SK-N-SH (cell line): ENCODE results near the gene ZXDC. TPM values are rescaled to one million over a fixed set of nuclear protein-coding genes. Genes with fewer than 3 reads are reported as not detected.

Experiments used
- CTCF ChIA-PET: fragments of 300-600, 350-600 bp; formaldehyde crosslinking; extraction: SDS; loops from one replicate; lab custom pipeline; 2021; lab: Yijun Ruan, JAX
- POLR2A ChIA-PET: fragments of 350-600 bp; sonication (Branson Sonifier 250); formaldehyde crosslinking; extraction: SDS; loops from one replicate; lab custom pipeline; 2020; ENCODE audit warnings: antibody characterized with exemption, inconsistent platforms; lab: Yijun Ruan, JAX
- DNase-seq: peaks from one replicate; pipeline ENCODE4 v3.0.0; 2012
- H2AFZ ChIP-seq: fragments of 200-600 bp; sonication (generic); 2 replicates; pipeline ENCODE4 v1.8.1; 2016; ENCODE audit warnings: antibody characterized with exemption, mild to moderate bottlenecking, low read depth
- H3F3A ChIP-seq: fragments of 200-600 bp; sonication (generic); replicated peaks from 2 replicates; pipeline ENCODE3; 2016; ENCODE audit warnings: antibody characterized with exemption, mild to moderate bottlenecking; ENCODE audit not compliant: insufficient read depth
- H3K27ac ChIP-seq, 2 experiments: fragments of 200-500 bp in 1 of 2; fragments of 200-600 bp in 1 of 2; sonication (Bioruptor generic) in 1 of 2; sonication (generic), shearing (Covaris generic) in 1 of 2; 2 replicates each; pipeline versions ENCODE4 v1.5.1 to v1.6.1; 2014 to 2016; ENCODE audit warnings: low read depth in 2 of 2, inconsistent platforms in 1 of 2, low read length in 1 of 2, mild to moderate bottlenecking in 1 of 2, mixed read lengths in 1 of 2
- H3K27me3 ChIP-seq: fragments of 200-600 bp; sonication (generic), shearing (Covaris generic); 2 replicates; pipeline ENCODE4 v1.6.1; 2016; ENCODE audit warnings: mixed run types; ENCODE audit not compliant: insufficient read depth
- H3K36me3 ChIP-seq, 2 experiments: fragments of 200-500 bp in 1 of 2; fragments of 200-600 bp in 1 of 2; sonication (Bioruptor generic) in 1 of 2; sonication (generic) in 1 of 2; replicated peaks in 1 of 2; 2 replicates each; pipeline versions ENCODE3 to v1.5.1; 2014 to 2016; ENCODE audit warnings: low read length in 1 of 2, mild to moderate bottlenecking in 1 of 2; ENCODE audit not compliant: insufficient read depth in 2 of 2, control insufficient read depth in 1 of 2
- H3K4me1 ChIP-seq, 2 experiments: fragments of 200-500 bp in 1 of 2; fragments of 200-600 bp in 1 of 2; sonication (Bioruptor generic) in 1 of 2; sonication (generic), shearing (Covaris generic) in 1 of 2; 2 replicates each; pipeline versions ENCODE4 v1.5.1 to v1.6.1; 2014 to 2016; ENCODE audit warnings: low read depth in 1 of 2, low read length in 1 of 2, mixed run types in 1 of 2; ENCODE audit not compliant: insufficient read depth in 2 of 2, control insufficient read depth in 1 of 2
- H3K4me2 ChIP-seq: fragments of 200-600 bp; sonication (generic), shearing (Covaris generic); 2 replicates; pipeline ENCODE4 v1.6.1; 2017; ENCODE audit warnings: mixed run types
- H3K4me3 ChIP-seq, 2 experiments: fragments of 200-500 bp in 1 of 2; fragments of 200-600 bp in 1 of 2; sonication (Bioruptor generic) in 1 of 2; sonication (generic), shearing (Covaris generic) in 1 of 2; 2 replicates each; pipeline versions ENCODE4 v1.5.1 to v1.8.1; 2014 to 2016; ENCODE audit warnings: low read depth in 2 of 2, inconsistent platforms in 1 of 2, low read length in 1 of 2, mild to moderate bottlenecking in 1 of 2, mixed read lengths in 1 of 2, moderate library complexity in 1 of 2
- H3K79me2 ChIP-seq: fragments of 200-600 bp; sonication (generic); 2 replicates; pipeline ENCODE4 v1.8.1; 2017; ENCODE audit warnings: mild to moderate bottlenecking; ENCODE audit not compliant: insufficient read depth
- H3K9ac ChIP-seq: fragments of 200-600 bp; sonication (generic); 2 replicates; pipeline ENCODE4 v1.6.1; 2017; ENCODE audit warnings: mixed run types
- H3K9me2 ChIP-seq: fragments of 200-600 bp; sonication (generic); 2 replicates; pipeline ENCODE4 v1.6.1; 2017; ENCODE audit warnings: mixed run types
- H3K9me3 ChIP-seq: fragments of 200-600 bp; sonication (generic); 2 replicates; pipeline ENCODE4 v1.6.1; 2017; ENCODE audit warnings: mixed run types, mild to moderate bottlenecking, moderate library complexity
- H4K20me1 ChIP-seq: fragments of 200-600 bp; sonication (generic); 2 replicates; pipeline ENCODE4 v1.6.1; 2017; ENCODE audit warnings: mild to moderate bottlenecking, mixed run types; ENCODE audit not compliant: insufficient read depth
- CHD2 ChIP-seq: fragments of 150-350 bp; IDR thresholded peaks from 2 replicates; pipeline ENCODE4 v1.6.1; 2018; ENCODE audit warnings: low read length; ENCODE audit not compliant: partially characterized antibody
- EP300 ChIP-seq, 2 experiments: IDR thresholded peaks; 2 replicates each; pipeline versions ENCODE4 v1.4.0 to v1.6.1; 2012; ENCODE audit warnings: borderline replicate concordance in 1 of 2, low read depth in 1 of 2, low read length in 1 of 2
- EZH2phosphoT487 ChIP-seq: fragments of 200-600 bp; sonication (generic); IDR thresholded peaks from 2 replicates; pipeline ENCODE4 v1.6.1; 2017; ENCODE audit warnings: low read depth, mixed run types, mild to moderate bottlenecking, antibody characterized with exemption, moderate library complexity, borderline replicate concordance
- FOSL2 ChIP-seq: IDR thresholded peaks from 2 replicates; pipeline ENCODE4 v1.4.0; 2012; ENCODE audit warnings: low read depth, mild to moderate bottlenecking, moderate library complexity, borderline replicate concordance
- FOXM1 ChIP-seq: IDR thresholded peaks from 2 replicates; pipeline ENCODE4 v1.4.0; 2012; ENCODE audit warnings: low read depth, mild to moderate bottlenecking
- GABPA ChIP-seq: IDR thresholded peaks from 2 replicates; pipeline ENCODE4 v1.4.0; 2012; ENCODE audit warnings: low read depth, mild to moderate bottlenecking
- JUND ChIP-seq: IDR thresholded peaks from 2 replicates; pipeline ENCODE4 v1.4.0; 2012
- MEF2A ChIP-seq: IDR thresholded peaks from 2 replicates; pipeline ENCODE4 v1.4.0; 2012; ENCODE audit warnings: low read depth, borderline replicate concordance
- NFIC ChIP-seq: IDR thresholded peaks from 2 replicates; pipeline ENCODE4 v1.4.0; 2012; ENCODE audit warnings: borderline replicate concordance
- NRF1 ChIP-seq: IDR thresholded peaks from 2 replicates; pipeline ENCODE4 v1.6.1; 2012; ENCODE audit warnings: low read depth, mild to moderate bottlenecking, low read length
- POLR2AphosphoS5 ChIP-seq: IDR thresholded peaks from 2 replicates; pipeline ENCODE4 v1.6.1; 2012; ENCODE audit warnings: low read depth, low read length
- RCOR1 ChIP-seq: fragments of 150-350 bp; IDR thresholded peaks from 2 replicates; pipeline ENCODE4 v1.6.1; 2017; ENCODE audit warnings: antibody characterized with exemption, low read length
- RXRA ChIP-seq: IDR thresholded peaks from 2 replicates; pipeline ENCODE4 v1.4.0; 2012; ENCODE audit warnings: low read depth, mild to moderate bottlenecking, borderline replicate concordance
- TEAD4 ChIP-seq: IDR thresholded peaks from 2 replicates; pipeline ENCODE4 v1.4.0; 2012; ENCODE audit warnings: mild to moderate bottlenecking, borderline replicate concordance; ENCODE audit not compliant: insufficient read depth
- WGBS: methylation state at CpG from one replicate; pipeline ENCODE4 v1.1.6; 2017; ENCODE audit warnings: low lambda C conversion rate; 5-methylcytosine and 5-hydroxymethylcytosine counted together
- polyA plus RNA-seq, 3 experiments: library from polyadenylated mRNA; depleted of rRNA; stranded (reverse); fragments of >200 nt; gene quantifications; 2 replicates each; pipeline ENCODE4 v1.2.3, GENCODE V29; 2012
- TF ChIP-seq, protein P1 (sequence below): fragments of 150-350 bp; IDR thresholded peaks from 2 replicates; pipeline ENCODE4 v1.6.1; 2017; ENCODE audit warnings: antibody characterized with exemption, low read length, low read depth, borderline replicate concordance
- TF ChIP-seq, protein P2 (sequence below): IDR thresholded peaks from 2 replicates; pipeline ENCODE4; 2012
- TF ChIP-seq, protein P3 (sequence below): IDR thresholded peaks from 2 replicates; pipeline ENCODE4 v1.4.0; 2012; ENCODE audit warnings: low read depth, borderline replicate concordance

The ZXDC gene
- polyA plus RNA-seq, 1 of the 3 experiments (the other 2 are of a cell fraction), result 8.5 TPM

- Histone ChIP-seq H3K27ac (no peak overlapping the region), H3K36me3 (no peaks in the 10 kb centered on the region), H3F3A (no peaks in the 10 kb centered on the region), H3K9me2 (no peaks in the 10 kb centered on the region), H3K4me1 (peaks cover 0 to 6% of the 10 kb centered on the region in 2 experiments; a peak in 1 of 4 replicates), H3K9ac (no peak overlapping the region), H4K20me1 (no peaks in the 10 kb centered on the region), H2AFZ (no peak overlapping the region), H3K9me3 (no peaks in the 10 kb centered on the region), H3K27me3 (peaks cover 20% of the 10 kb centered on the region; the same call in 1 of the 2 replicates), H3K4me3 (no peak overlapping the region), H3K79me2 (no peaks in the 10 kb centered on the region), H3K4me2 (no peak overlapping the region)
- TF ChIP-seq NFIC (no peak), MEF2A (no peak)
- POLR2A ChIA-PET, result no interaction called here
- 52% methylated on average over 12 of the region's 15 CpGs for WGBS
- CTCF ChIA-PET, result interaction anchor here (0.9 to 1.8 kb wide), 4 partner anchors 10 to 69 kb away, joined by 4 to 7 read pairs (median 4); partner anchors contain the start of genes CFAP100 and ZXDC
- peak; percentile 9 for DNase-seq
Observed at GRCh38 chr3:126406389-126407296, 69.0 kb downstream of the ZXDC start.

- WGBS, result 64% methylated on average over 12 of the region's 12 CpGs
- Histone ChIP-seq H3F3A (no peaks in the 10 kb centered on the region), H3K27ac (no peak overlapping the region)
Observed at GRCh38 chr3:126402666-126403302, 72.9 kb downstream of the ZXDC start.

GRCh38 chr3:126402178-126402577 lies 73.5 kb downstream of the ZXDC start:
- WGBS, result 51% methylated on average over 6 of the region's 6 CpGs
- TF ChIP-seq NRF1, result no peak
- TF ChIP-seq JUND, result no peak
- no peak for TF ChIP-seq TEAD4
- TF ChIP-seq, protein P1, sequence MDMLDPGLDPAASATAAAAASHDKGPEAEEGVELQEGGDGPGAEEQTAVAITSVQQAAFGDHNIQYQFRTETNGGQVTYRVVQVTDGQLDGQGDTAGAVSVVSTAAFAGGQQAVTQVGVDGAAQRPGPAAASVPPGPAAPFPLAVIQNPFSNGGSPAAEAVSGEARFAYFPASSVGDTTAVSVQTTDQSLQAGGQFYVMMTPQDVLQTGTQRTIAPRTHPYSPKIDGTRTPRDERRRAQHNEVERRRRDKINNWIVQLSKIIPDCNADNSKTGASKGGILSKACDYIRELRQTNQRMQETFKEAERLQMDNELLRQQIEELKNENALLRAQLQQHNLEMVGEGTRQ, result no peak
- TF ChIP-seq, protein P2, sequence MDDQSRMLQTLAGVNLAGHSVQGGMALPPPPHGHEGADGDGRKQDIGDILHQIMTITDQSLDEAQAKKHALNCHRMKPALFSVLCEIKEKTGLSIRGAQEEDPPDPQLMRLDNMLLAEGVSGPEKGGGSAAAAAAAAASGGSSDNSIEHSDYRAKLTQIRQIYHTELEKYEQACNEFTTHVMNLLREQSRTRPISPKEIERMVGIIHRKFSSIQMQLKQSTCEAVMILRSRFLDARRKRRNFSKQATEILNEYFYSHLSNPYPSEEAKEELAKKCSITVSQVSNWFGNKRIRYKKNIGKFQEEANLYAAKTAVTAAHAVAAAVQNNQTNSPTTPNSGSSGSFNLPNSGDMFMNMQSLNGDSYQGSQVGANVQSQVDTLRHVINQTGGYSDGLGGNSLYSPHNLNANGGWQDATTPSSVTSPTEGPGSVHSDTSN, result no peak
- TF ChIP-seq POLR2AphosphoS5, result no peak
- TF ChIP-seq EP300 (IDR thresholded peaks at IDR 0.05; ENCODE audit: borderline replicate concordance in 1 of 2, low read depth in 1 of 2, low read length in 1 of 2), result no peak
- TF ChIP-seq, protein P3, sequence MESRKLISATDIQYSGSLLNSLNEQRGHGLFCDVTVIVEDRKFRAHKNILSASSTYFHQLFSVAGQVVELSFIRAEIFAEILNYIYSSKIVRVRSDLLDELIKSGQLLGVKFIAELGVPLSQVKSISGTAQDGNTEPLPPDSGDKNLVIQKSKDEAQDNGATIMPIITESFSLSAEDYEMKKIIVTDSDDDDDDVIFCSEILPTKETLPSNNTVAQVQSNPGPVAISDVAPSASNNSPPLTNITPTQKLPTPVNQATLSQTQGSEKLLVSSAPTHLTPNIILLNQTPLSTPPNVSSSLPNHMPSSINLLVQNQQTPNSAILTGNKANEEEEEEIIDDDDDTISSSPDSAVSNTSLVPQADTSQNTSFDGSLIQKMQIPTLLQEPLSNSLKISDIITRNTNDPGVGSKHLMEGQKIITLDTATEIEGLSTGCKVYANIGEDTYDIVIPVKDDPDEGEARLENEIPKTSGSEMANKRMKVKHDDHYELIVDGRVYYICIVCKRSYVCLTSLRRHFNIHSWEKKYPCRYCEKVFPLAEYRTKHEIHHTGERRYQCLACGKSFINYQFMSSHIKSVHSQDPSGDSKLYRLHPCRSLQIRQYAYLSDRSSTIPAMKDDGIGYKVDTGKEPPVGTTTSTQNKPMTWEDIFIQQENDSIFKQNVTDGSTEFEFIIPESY, result no peak
- TF ChIP-seq CHD2, result no peak
- no peak for TF ChIP-seq EZH2phosphoT487
- no peak for TF ChIP-seq GABPA

More at GRCh38 chr3:126402666-126403302, 72.9 kb downstream of the ZXDC start:
- Histone ChIP-seq H2AFZ (no peak overlapping the region), H4K20me1 (no peaks in the 10 kb centered on the region), H3K36me3 (no peaks in the 10 kb centered on the region), H3K4me1 (peaks cover 0 to 4% of the 10 kb centered on the region in 2 experiments; a peak in 1 of 4 replicates), H3K9ac (no peak overlapping the region), H3K79me2 (no peaks in the 10 kb centered on the region), H3K9me3 (no peaks in the 10 kb centered on the region), H3K9me2 (no peaks in the 10 kb centered on the region), H3K27me3 (peaks cover 15% of the 10 kb centered on the region), H3K4me3 (no peak overlapping the region), H3K4me2 (no peak overlapping the region)
- CTCF ChIA-PET, result interaction anchor here (1.1 kb wide), 1 partner anchor 13 kb away, joined by 3 read pairs; no protein-coding TSS in a partner anchor
- TF ChIP-seq NFIC (no peak), RCOR1 (no peak), NRF1 (no peak), FOSL2 (no peak), FOXM1 (no peak), RXRA (no peak)
- POLR2A ChIA-PET, result no interaction called here
- DNase-seq, result no peak

More at GRCh38 chr3:126402178-126402577, 73.5 kb downstream of the ZXDC start:
- H3K79me2 ChIP-seq, result no peaks in the 10 kb centered on the region
- H3K9me3 ChIP-seq, result no peaks in the 10 kb centered on the region
- no peak overlapping the region for H3K27ac ChIP-seq
- no peak overlapping the region for H3K4me2 ChIP-seq
- no peak for DNase-seq
- H3K9ac ChIP-seq, result no peak overlapping the region
- H3K27me3 ChIP-seq, result peaks cover 12% of the 10 kb centered on the region
- no peak overlapping the region for H2AFZ ChIP-seq
- ChIA-PET CTCF (interaction anchor here (0.6 to 0.7 kb wide), 2 partner anchors 13 to 269 kb away, joined by 3 read pairs; no protein-coding TSS in a partner anchor), POLR2A (no interaction called here)
- H3K4me1 ChIP-seq, result no peaks in the 10 kb centered on the region
- no peaks in the 10 kb centered on the region for H3F3A ChIP-seq
- no peaks in the 10 kb centered on the region for H4K20me1 ChIP-seq
- H3K9me2 ChIP-seq, result no peaks in the 10 kb centered on the region
- H3K4me3 ChIP-seq, result no peak overlapping the region
- no peaks in the 10 kb centered on the region for H3K36me3 ChIP-seq
